SK-N-MC (cell line): ENCODE results near the gene CZIB.

Experiments
- FOXP2 ChIP-seq: optimal IDR thresholded peaks from 2 replicates; pipeline ENCODE3; 2011; ENCODE audit warnings: mild to moderate bottlenecking, moderate library complexity; ENCODE audit not compliant: insufficient read depth; ENCODE audit errors: extremely low read length, control extremely low read depth
- POLR2AphosphoS5 ChIP-seq: IDR thresholded peaks from 2 replicates; pipeline ENCODE4 v1.6.1; 2012; ENCODE audit warnings: mild to moderate bottlenecking, low read depth, low read length, borderline replicate concordance

DNA sequence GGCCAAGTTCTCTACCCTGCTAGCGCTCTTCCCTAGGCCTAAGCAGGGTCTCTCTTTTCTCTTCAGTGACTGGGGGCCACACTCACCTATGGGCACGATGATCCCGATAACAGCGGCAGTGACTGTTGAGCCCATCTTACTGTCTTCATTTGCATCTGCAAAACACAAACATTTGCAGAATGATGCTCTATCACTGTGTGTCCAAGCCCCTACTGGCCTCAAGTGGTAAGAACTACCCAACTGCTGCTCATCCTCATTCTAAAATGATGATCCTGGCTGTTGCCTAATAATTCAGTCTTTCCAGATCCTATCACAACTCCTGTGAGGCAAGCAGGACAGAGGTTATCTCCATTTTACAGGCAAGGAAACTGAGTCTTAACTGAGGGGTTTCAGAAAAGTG is 34.6 kb upstream of the CZIB start:
- TF ChIP-seq POLR2AphosphoS5 (no peak), FOXP2 (no peak)
